Brain microvascular endothelial cell (primary cell): ENCODE data around the gene NTRK3.

Source experiments
- DNase-seq: peaks from one replicate; pipeline ENCODE4 v3.0.0-alpha.2; 2020
- H3K27ac ChIP-seq: fragments of 250-450 bp; sonication (Bioruptor Pico); 2 replicates; pipeline ENCODE4 v1.5.1; 2020; ENCODE audit warnings: mild to moderate bottlenecking, moderate library complexity
- H3K27me3 ChIP-seq: fragments of 250-450 bp; sonication (Bioruptor Pico); replicated peaks from 2 replicates; pipeline ENCODE4 v1.5.1; 2020; ENCODE audit warnings: mild to moderate bottlenecking
- H3K36me3 ChIP-seq: fragments of 250-450 bp; sonication (Bioruptor Pico); replicated peaks from 2 replicates; pipeline ENCODE4 v1.5.1; 2020; ENCODE audit warnings: mild to moderate bottlenecking
- H3K4me3 ChIP-seq: 2 replicates; pipeline ENCODE4 v1.5.1; 2011; ENCODE audit warnings: low read depth, mild to moderate bottlenecking, control low read depth, low read length, moderate library complexity
- CTCF ChIP-seq: IDR thresholded peaks from 2 replicates; pipeline ENCODE4 v1.5.1; 2011; ENCODE audit warnings: low read depth, mild to moderate bottlenecking, moderate library complexity, low read length, control low read depth, inconsistent platforms; ENCODE audit errors: missing control alignments
- in situ Hi-C: cut with HindIII; loops from 2 replicates; pipeline ENCODE4 v1.10.0; 2017; ENCODE audit warnings: low sequenced_read_pairs, low pct_ligation_motif_present

Gene NTRK3

GRCh38 chr15:88257311-88258092 lies 963 bp upstream of the NTRK3 start:
- no peak overlapping the region for H3K4me3 ChIP-seq
- no peak for TF ChIP-seq CTCF
- no peaks in the 10 kb centered on the region for H3K36me3 ChIP-seq
- DNase-seq = no peak
- no peak overlapping the region for H3K27ac ChIP-seq
- in situ Hi-C loops = no loop called here
- H3K27me3 ChIP-seq = peaks cover 42% of the 10 kb centered on the region

GRCh38 chr15:88255484-88256278 lies 858 bp downstream of the NTRK3 start:
- H3K4me3 ChIP-seq = no peak overlapping the region

GRCh38 chr15:88255087-88255483 lies 1.5 kb downstream of the NTRK3 start:
- in situ Hi-C loops = no loop called here
- H3K36me3 ChIP-seq = no peaks in the 10 kb centered on the region
- no peak overlapping the region for H3K27ac ChIP-seq
- H3K27me3 ChIP-seq = peaks cover 42% of the 10 kb centered on the region
- no peak for TF ChIP-seq CTCF
- H3K4me3 ChIP-seq = no peak overlapping the region
- DNase-seq = no peak

More at GRCh38 chr15:88255484-88256278, 858 bp downstream of the NTRK3 start:
- H3K36me3 ChIP-seq = no peaks in the 10 kb centered on the region
- in situ Hi-C loops = no loop called here
- H3K27ac ChIP-seq = no peak overlapping the region
- peaks cover 42% of the 10 kb centered on the region for H3K27me3 ChIP-seq
- peak; percentile 1 for DNase-seq
- no peak for TF ChIP-seq CTCF

GRCh38 chr15:88252441-88252840 lies 4.1 kb downstream of the NTRK3 start:
- in situ Hi-C loops = no loop called here
- H3K27me3 ChIP-seq = peaks cover 30% of the 10 kb centered on the region
- no peak for DNase-seq
- no peak overlapping the region for H3K4me3 ChIP-seq
- TF ChIP-seq CTCF = no peak
- H3K36me3 ChIP-seq = no peaks in the 10 kb centered on the region
- no peak overlapping the region for H3K27ac ChIP-seq

GRCh38 chr15:88250826-88251225 lies 5.7 kb downstream of the NTRK3 start:
- Histone ChIP-seq H3K27me3 (peaks cover 20% of the 10 kb centered on the region), H3K36me3 (no peaks in the 10 kb centered on the region), H3K4me3 (no peak overlapping the region), H3K27ac (no peak overlapping the region)
- no peak for DNase-seq
- no peak for TF ChIP-seq CTCF
- in situ Hi-C loops = no loop called here
